ENCODE results near the gene FAT4. TPM values are rescaled to one million over a fixed set of nuclear protein-coding genes. Genes with fewer than 3 reads are reported as not detected.
A peak's percentile ranks its signal among the peaks of the same experiment; 100 is the strongest.

FAT4 gene
- total and polyA plus RNA-seq, 7 donors: 0.35 to 8.4 (median 1.6) TPM

DNA sequence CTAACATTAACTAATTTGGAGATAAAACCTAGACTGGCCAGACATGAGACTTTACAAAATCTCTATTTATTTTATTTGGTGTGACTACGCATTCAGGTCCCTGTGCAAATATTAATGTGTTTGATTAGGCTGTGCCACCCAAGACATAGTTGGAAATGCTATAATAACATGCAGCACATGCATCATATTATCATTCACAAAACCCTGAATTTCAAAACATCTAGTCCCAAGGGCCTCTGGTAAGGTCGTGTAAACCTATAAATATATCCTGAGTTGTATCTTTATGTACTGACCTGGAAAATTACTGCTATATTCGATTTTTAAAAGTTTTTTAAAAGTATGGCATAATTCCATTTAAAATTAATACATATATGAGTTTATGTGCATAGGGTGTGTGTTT lies 47.1 kb upstream of the FAT4 start:
- intact Hi-C loops (cut with DNase I): no loop called here
- DNase-seq (no peak), ATAC-seq (no peak)
- Histone ChIP-seq H3K27me3 (ENCODE audit: insufficient read depth in 3 of 3, low read length in 2 of 3) (no peaks in the 10 kb centered on the region), H3K4me3 (no peak overlapping the region), H3K4me1 (no peaks in the 10 kb centered on the region), H3K9me3 (no peaks in the 10 kb centered on the region), H3K36me3 (ENCODE audit: insufficient read depth in 1 of 2, low read depth in 1 of 2) (no peaks in the 10 kb centered on the region), H3K27ac (no peak overlapping the region)
- TF ChIP-seq, protein P1, sequence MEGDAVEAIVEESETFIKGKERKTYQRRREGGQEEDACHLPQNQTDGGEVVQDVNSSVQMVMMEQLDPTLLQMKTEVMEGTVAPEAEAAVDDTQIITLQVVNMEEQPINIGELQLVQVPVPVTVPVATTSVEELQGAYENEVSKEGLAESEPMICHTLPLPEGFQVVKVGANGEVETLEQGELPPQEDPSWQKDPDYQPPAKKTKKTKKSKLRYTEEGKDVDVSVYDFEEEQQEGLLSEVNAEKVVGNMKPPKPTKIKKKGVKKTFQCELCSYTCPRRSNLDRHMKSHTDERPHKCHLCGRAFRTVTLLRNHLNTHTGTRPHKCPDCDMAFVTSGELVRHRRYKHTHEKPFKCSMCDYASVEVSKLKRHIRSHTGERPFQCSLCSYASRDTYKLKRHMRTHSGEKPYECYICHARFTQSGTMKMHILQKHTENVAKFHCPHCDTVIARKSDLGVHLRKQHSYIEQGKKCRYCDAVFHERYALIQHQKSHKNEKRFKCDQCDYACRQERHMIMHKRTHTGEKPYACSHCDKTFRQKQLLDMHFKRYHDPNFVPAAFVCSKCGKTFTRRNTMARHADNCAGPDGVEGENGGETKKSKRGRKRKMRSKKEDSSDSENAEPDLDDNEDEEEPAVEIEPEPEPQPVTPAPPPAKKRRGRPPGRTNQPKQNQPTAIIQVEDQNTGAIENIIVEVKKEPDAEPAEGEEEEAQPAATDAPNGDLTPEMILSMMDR (IDR thresholded peaks at IDR 0.05): no peak
- 62 to 64% (median 64%) methylated on average over 3 of the region's 3 CpGs for WGBS, 3 donors

DNA sequence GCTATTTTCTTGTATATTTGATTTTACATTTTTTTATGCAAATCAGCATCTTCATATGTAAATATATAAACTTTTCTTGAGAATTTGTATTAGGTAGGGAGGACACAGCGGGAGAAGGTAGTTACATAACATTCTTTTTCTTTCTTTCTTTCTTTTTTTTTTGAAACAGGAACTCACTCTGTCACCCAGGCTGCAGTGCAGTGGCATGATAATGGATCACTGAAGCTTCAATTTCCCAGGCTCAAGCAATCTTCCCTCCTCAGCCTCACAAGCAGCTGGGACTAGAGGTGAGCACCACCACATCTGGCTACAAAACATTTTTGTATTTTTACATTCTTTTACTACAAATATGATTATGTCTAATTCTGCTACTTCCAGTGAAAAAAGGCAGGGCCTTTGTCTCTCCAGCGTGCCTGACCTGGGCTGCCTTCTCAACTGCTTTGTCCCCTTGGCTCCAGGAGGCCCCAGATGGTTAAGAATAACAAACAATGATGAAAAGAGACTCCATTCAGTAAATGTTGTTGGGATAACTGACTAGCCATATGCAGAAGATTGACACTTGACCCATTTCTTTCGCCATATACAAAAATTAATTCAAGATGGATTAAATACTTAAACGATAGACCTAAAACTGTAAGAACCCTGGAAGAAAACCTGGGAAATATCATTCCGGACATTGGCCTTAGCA lies 46.5 kb upstream of the FAT4 start:
- Histone ChIP-seq H3K4me3 (no peak overlapping the region), H3K4me1 (no peaks in the 10 kb centered on the region), H3K36me3 (ENCODE audit: insufficient read depth in 1 of 2, low read depth in 1 of 2) (no peaks in the 10 kb centered on the region), H3K27me3 (ENCODE audit: insufficient read depth in 3 of 3, low read length in 2 of 3) (no peaks in the 10 kb centered on the region), H3K27ac (no peak overlapping the region), H3K9me3 (no peaks in the 10 kb centered on the region)
- TF ChIP-seq, protein P1 (IDR thresholded peaks at IDR 0.05): no peak
- intact Hi-C loops (cut with DNase I): no loop called here
- ATAC-seq (no peak), DNase-seq (no peak)
- WGBS, 3 donors: 84 to 90% (median 88%) methylated on average over 5 of the region's 5 CpGs

DNA sequence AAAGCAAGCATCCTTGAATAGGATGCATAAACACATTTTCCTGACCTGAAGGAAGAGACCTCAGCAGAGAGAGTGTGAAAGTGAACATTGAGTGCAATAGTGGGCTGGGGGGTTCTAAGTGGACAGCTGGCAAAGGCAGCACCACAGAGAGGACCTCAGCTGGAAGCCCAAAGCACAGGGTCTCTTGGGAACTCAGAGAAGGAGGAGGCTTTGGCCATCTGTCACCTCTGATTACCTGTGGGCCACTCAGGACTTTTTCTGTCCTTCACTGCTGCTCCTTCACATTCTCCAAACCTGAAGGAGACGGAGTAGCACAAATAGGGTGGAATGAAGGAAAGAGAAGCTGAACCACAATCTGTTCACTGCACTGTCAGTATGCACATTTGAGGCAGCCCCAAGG lies 37.9 kb upstream of the FAT4 start:
- intact Hi-C loops (cut with DNase I): no loop called here
- WGBS, 3 donors: 95 to 96% (median 96%) methylated on average over 1 of the region's 1 CpG
- Histone ChIP-seq H3K9me3 (no peaks in the 10 kb centered on the region), H3K4me3 (no peak overlapping the region), H3K36me3 (ENCODE audit: insufficient read depth in 1 of 2, low read depth in 1 of 2) (no peaks in the 10 kb centered on the region), H3K27ac (no peak overlapping the region), H3K4me1 (no peaks in the 10 kb centered on the region), H3K27me3 (ENCODE audit: insufficient read depth in 3 of 3, low read length in 2 of 3) (no peaks in the 10 kb centered on the region)
- DNase-seq (no peak), ATAC-seq (no peak)
- TF ChIP-seq, protein P1 (IDR thresholded peaks at IDR 0.05): no peak

DNA sequence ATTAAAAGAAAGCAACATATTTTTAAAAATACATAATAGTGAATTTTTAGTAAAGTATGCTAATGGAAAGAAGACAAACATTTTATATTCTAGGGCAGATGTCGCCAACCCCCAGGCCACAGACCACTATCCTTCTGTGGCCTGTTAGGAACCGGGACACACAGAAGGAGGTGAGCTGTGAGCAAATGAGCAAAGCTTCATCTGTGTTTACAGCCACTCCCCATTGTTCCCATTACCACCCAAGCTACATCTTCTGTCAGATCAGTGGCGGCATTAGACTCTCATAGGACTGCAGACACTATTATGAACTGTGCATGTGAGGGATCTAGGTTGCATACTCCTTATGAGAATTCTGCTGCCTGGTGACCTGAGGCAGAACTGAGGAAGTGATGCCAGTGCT lies 37.0 kb upstream of the FAT4 start:
- DNase-seq: no peak
- no peaks in the 10 kb centered on the region for H3K27me3 ChIP-seq (ENCODE audit: insufficient read depth in 3 of 3, low read length in 2 of 3)
- no peaks in the 10 kb centered on the region for H3K9me3 ChIP-seq
- WGBS, 3 donors: 64 to 90% (median 79%) methylated on average over 3 of the region's 3 CpGs
- no peak for ATAC-seq
- intact Hi-C loops (cut with DNase I): no loop called here
- H3K4me3 ChIP-seq: no peak overlapping the region
- H3K27ac ChIP-seq: no peak overlapping the region
- H3K36me3 ChIP-seq (ENCODE audit: insufficient read depth in 1 of 2, low read depth in 1 of 2): no peaks in the 10 kb centered on the region
- H3K4me1 ChIP-seq: no peaks in the 10 kb centered on the region
- TF ChIP-seq, protein P1 (IDR thresholded peaks at IDR 0.05): no peak

DNA sequence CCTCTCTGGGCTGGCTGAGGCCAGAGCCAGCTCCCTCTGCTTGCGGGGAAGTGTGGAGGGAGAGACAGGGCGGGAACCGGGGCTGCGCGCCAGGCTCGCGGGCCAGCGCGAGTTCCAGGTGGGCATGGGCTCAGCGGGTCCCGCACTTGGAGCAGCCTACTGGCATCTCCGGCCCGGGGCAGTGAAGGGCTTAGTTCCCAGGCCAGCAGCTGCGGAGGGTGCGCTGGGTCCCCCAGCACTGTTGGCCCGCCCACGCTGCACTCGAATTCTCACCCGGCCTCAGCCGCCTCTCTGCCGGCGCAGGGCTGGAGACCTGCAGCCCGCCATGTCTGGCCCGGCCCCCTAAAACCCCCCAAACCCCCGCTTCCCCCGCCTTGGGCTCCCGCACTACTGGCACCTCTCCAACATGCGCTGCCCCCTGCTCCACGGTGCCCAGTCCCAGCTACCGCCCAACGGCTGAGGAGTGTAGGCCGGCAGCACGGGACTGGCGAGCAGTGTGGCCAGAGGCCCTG lies 33.8 kb upstream of the FAT4 start:
- intact Hi-C loops (cut with DNase I): no loop called here
- no peak for ATAC-seq
- WGBS, 3 donors: 95 to 98% (median 98%) methylated on average over 31 to 34 of the region's 34 CpGs
- Histone ChIP-seq H3K36me3 (ENCODE audit: insufficient read depth in 1 of 2, low read depth in 1 of 2) (no peaks in the 10 kb centered on the region), H3K4me1 (no peaks in the 10 kb centered on the region), H3K27me3 (ENCODE audit: insufficient read depth in 3 of 3, low read length in 2 of 3) (no peaks in the 10 kb centered on the region), H3K27ac (no peak overlapping the region), H3K9me3 (no peaks in the 10 kb centered on the region), H3K4me3 (no peak overlapping the region)
- TF ChIP-seq, protein P1 (IDR thresholded peaks at IDR 0.05): no peak
- DNase-seq: peak in 1 of 2 donors; percentile 39
